ENCODE data around the gene UBQLN2. TPM values are rescaled to one million over a fixed set of nuclear protein-coding genes. Genes with fewer than 3 reads are reported as not detected.

UBQLN2 gene
- total RNA-seq: 17.5 and 18.0 TPM in 2 replicates

DNA sequence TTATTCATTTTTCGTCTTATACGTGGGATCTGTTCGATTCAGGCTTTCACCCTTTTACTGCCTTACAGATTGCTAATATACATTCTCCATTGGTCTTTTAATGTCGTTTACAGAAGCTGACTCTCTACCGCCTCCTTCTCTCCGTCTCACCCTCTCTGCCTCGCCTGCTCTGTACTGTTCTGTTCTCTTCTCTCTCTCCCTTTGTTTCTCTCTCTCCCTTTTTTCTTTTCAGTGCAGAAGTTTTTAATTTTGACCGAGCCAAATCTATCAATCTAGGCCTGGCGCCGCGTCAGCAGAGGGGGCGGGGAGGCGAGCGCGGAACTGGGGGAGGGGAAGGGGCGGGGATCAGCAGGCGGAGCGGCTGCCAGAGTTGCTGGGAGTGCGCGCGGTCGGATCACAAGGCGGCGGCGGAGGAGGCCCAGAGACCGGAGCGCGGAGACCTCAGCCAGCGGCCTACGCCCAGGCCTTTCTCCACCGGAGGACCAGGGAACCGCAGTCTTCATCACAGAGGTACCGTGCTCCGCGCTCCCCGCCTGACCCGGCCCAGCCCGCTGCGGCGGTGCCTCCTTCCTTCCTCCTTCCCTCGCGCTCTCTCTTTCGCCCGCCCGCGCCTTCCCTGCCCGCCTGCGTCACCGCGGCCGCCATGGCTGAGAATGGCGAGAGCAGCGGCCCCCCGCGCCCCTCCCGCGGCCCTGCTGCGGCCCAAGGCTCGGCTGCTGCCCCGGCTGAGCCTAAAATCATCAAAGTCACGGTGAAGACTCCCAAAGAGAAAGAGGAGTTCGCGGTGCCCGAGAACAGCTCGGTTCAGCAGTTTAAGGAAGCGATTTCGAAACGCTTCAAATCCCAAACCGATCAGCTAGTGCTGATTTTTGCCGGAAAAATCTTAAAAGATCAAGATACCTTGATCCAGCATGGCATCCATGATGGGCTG, at the start of gene UBQLN2:
TSS of gene UBQLN2 (plus strand) at position 397 of the 931 bp plus-strand sequence. CDS start at position 644, 247 bp downstream.

Other genes with a start within 250 kb of the UBQLN2 start
- gene NBDY, start 165.6 kb downstream of the UBQLN2 start, total RNA-seq: 19.0 TPM in 2 replicates